HFF-Myc (cell line): ENCODE measurements around the gene SEMA3E.

Experiments
- DNase-seq: peaks from one replicate; pipeline ENCODE4 v3.0.0-alpha.2; 2011; ENCODE audit warnings: low read depth; ENCODE audit errors: extremely low read depth
- H3K4me3 ChIP-seq: replicated peaks from 2 replicates; pipeline ENCODE4 v1.5.1; 2011; ENCODE audit warnings: low read depth, mild to moderate bottlenecking, control low read depth, low read length
- CTCF ChIP-seq: IDR thresholded peaks from 2 replicates; pipeline ENCODE4 v1.5.1; 2012; ENCODE audit warnings: mild to moderate bottlenecking, low read depth, low read length, control low read depth; ENCODE audit errors: missing control alignments

SEMA3E gene

GRCh38 chr7:83643012-83643411, 5.9 kb downstream of the SEMA3E start:
- no peak for DNase-seq

GRCh38 chr7:83640731-83641537, 8.0 kb downstream of the SEMA3E start:
- no peak overlapping the region for H3K4me3 ChIP-seq
- no peak for DNase-seq
- TF ChIP-seq CTCF = no peak

More at GRCh38 chr7:83643012-83643411, 5.9 kb downstream of the SEMA3E start:
- TF ChIP-seq CTCF = no peak
- H3K4me3 ChIP-seq = no peak overlapping the region

- H3K4me3 ChIP-seq = no peak overlapping the region
- no peak for TF ChIP-seq CTCF
- no peak for DNase-seq
Measured at GRCh38 chr7:83640240-83640639, 8.7 kb downstream of the SEMA3E start.

- no peak for DNase-seq
- TF ChIP-seq CTCF = no peak
Measured at GRCh38 chr7:83633516-83633915, 15.4 kb downstream of the SEMA3E start.

GRCh38 chr7:83629117-83629880, 19.6 kb downstream of the SEMA3E start:
- H3K4me3 ChIP-seq = no peak overlapping the region
- no peak for DNase-seq

More at GRCh38 chr7:83633516-83633915, 15.4 kb downstream of the SEMA3E start:
- no peak overlapping the region for H3K4me3 ChIP-seq

GRCh38 chr7:83617858-83618257, 31.1 kb downstream of the SEMA3E start:
- DNase-seq = no peak
- no peak for TF ChIP-seq CTCF

More at GRCh38 chr7:83629117-83629880, 19.6 kb downstream of the SEMA3E start:
- no peak for TF ChIP-seq CTCF

More at GRCh38 chr7:83617858-83618257, 31.1 kb downstream of the SEMA3E start:
- no peak overlapping the region for H3K4me3 ChIP-seq
